B cell (primary cell): ENCODE results near the gene RBBP8. TPM values are rescaled to one million over a fixed set of nuclear protein-coding genes. Genes with fewer than 3 reads are reported as not detected.
A peak's percentile ranks its signal among the peaks of the same experiment; 100 is the strongest.

Source experiments
- ATAC-seq: fragments of 200-7000 bp; cut with Tn5 transposase; one replicate; pipeline ENCODE4 v1.10.0; 2021; ENCODE audit warnings: low read depth, mild to moderate bottlenecking, moderate number of reproducible peaks, moderate library complexity
- CTCF ChIA-PET: fragments of 350-600 bp; sonication (Branson Sonifier 250); formaldehyde crosslinking; loops from one replicate; lab custom pipeline; 2021; ENCODE audit warnings: antibody characterized with exemption, inconsistent platforms; lab: Charles Lee
- POLR2A ChIA-PET: fragments of 350-600 bp; sonication (Branson Sonifier 250); formaldehyde crosslinking; loops from one replicate; lab custom pipeline; 2021; ENCODE audit warnings: antibody characterized with exemption; lab: Charles Lee
- DNase-seq: peaks from one replicate; pipeline ENCODE4 v3.0.0; 2013
- H2AFZ ChIP-seq: 2 replicates; pipeline ENCODE4 v1.6.1; 2012; ENCODE audit warnings: mild to moderate bottlenecking, low read depth, low read length; ENCODE audit not compliant: insufficient read depth, poor library complexity, severe bottlenecking
- H3K27ac ChIP-seq, 2 donors: 1 replicate in 1 of 2; 2 replicates in 1 of 2; pipeline ENCODE4 v1.5.1; 2012 to 2013; ENCODE audit warnings: low read length in 2 of 2, mild to moderate bottlenecking in 2 of 2, moderate library complexity in 1 of 2
- H3K27me3 ChIP-seq, 4 experiments: fragments of 200-600 bp in 1 of 4; sonication (generic) in 1 of 4; replicated peaks in 1 of 4; 1 replicate in 2 of 4; 2 replicates in 2 of 4; pipeline versions ENCODE4 v1.6.1 to v1.7.0; 2013 to 2016; ENCODE audit warnings: low read length in 3 of 4, mild to moderate bottlenecking in 2 of 4, mixed read lengths in 1 of 4, moderate library complexity in 1 of 4; ENCODE audit not compliant: insufficient read depth in 4 of 4, control insufficient read depth in 3 of 4; ENCODE audit errors: control extremely low read depth in 1 of 4
- H3K36me3 ChIP-seq, 2 experiments: replicated peaks in 1 of 2; 1 replicate in 1 of 2; 2 replicates in 1 of 2; pipeline versions ENCODE4 v1.6.1 to v1.7.1; 2013; ENCODE audit warnings: low read length in 1 of 2; ENCODE audit not compliant: insufficient read depth in 2 of 2, control insufficient read depth in 1 of 2; ENCODE audit errors: control extremely low read depth in 1 of 2, extremely low read depth in 1 of 2
- H3K4me1 ChIP-seq, 2 donors: fragments of 200-600 bp in 1 of 2; sonication (generic) in 1 of 2; 1 replicate in 1 of 2; 2 replicates in 1 of 2; pipeline versions ENCODE4 v1.5.1 to v1.6.1; 2013 to 2017; ENCODE audit warnings: low read length in 2 of 2; ENCODE audit not compliant: control insufficient read depth in 2 of 2, insufficient read depth in 2 of 2
- H3K4me2 ChIP-seq: replicated peaks from 2 replicates; pipeline ENCODE3; 2012; ENCODE audit warnings: mild to moderate bottlenecking, low read depth, low read length; ENCODE audit not compliant: poor library complexity, severe bottlenecking
- H3K4me3 ChIP-seq, 5 experiments: fragments of 200-600 bp in 1 of 5; sonication (generic) in 1 of 5; 1 replicate in 3 of 5; 2 replicates in 2 of 5; pipeline versions ENCODE4 v1.5.1 to v1.7.0; 2011 to 2016; ENCODE audit warnings: low read length in 4 of 5, mild to moderate bottlenecking in 4 of 5, low read depth in 2 of 5, control low read depth in 1 of 5, moderate library complexity in 1 of 5; ENCODE audit not compliant: insufficient read depth in 1 of 5; ENCODE audit errors: control extremely low read depth in 1 of 5, extremely low read depth in 1 of 5
- H3K79me2 ChIP-seq: fragments of 200-600 bp; sonication (generic); one replicate; pipeline ENCODE4 v1.6.0; 2016; ENCODE audit warnings: low read length; ENCODE audit not compliant: control insufficient read depth, insufficient read depth
- H3K9ac ChIP-seq: fragments of 200-600 bp; sonication (generic); 2 replicates; pipeline ENCODE4 v1.6.1; 2017; ENCODE audit warnings: mild to moderate bottlenecking, low read length, moderate library complexity
- H3K9me3 ChIP-seq, 3 donors: one replicate each; pipeline versions ENCODE4 v1.6.1 to v1.7.1; 2013; ENCODE audit warnings: low read length in 2 of 3; ENCODE audit not compliant: control insufficient read depth in 2 of 3, insufficient read depth in 1 of 3; ENCODE audit errors: control extremely low read depth in 1 of 3
- H4K20me1 ChIP-seq: 2 replicates; pipeline ENCODE4 v1.6.0; 2012; ENCODE audit warnings: mild to moderate bottlenecking, low read length; ENCODE audit not compliant: insufficient read depth, control insufficient read depth, poor library complexity, severe bottlenecking
- H3K27ac Mint-ChIP-seq: one replicate; pipeline ENCODE4 v1.8.0; 2021; ENCODE audit warnings: mixed read lengths
- H3K27me3 Mint-ChIP-seq: one replicate; pipeline ENCODE4 v1.8.0; 2021; ENCODE audit warnings: mixed read lengths
- H3K4me1 Mint-ChIP-seq: one replicate; pipeline ENCODE4 v1.8.0; 2021; ENCODE audit warnings: mixed read lengths
- H3K4me3 Mint-ChIP-seq: one replicate; pipeline ENCODE4 v1.8.0; 2021; ENCODE audit warnings: mixed read lengths
- H3K9me3 Mint-ChIP-seq: one replicate; pipeline ENCODE4 v1.8.0; 2022; ENCODE audit warnings: mixed read lengths; ENCODE audit not compliant: insufficient read depth
- EZH2 ChIP-seq: IDR thresholded peaks from 2 replicates; pipeline ENCODE4 v1.6.1; 2012; ENCODE audit warnings: borderline replicate concordance, low read depth, mild to moderate bottlenecking, moderate library complexity, low read length; ENCODE audit not compliant: insufficient read depth, poor library complexity, severe bottlenecking
- WGBS: methylation state at CpG from one replicate; pipeline ENCODE4 v1.1.5; 2013; ENCODE audit warnings: missing lambda C conversion rate; ENCODE audit not compliant: insufficient coverage; 5-methylcytosine and 5-hydroxymethylcytosine counted together
- intact Hi-C: fragments of 100-400 bp; cut with micrococcal nuclease; formaldehyde crosslinking; loops from one replicate; pipeline ENCODE4 v1.10.0; 2022
- polyA plus RNA-seq: library from polyadenylated mRNA; depleted of rRNA; stranded (reverse); fragments of >200 nt; gene quantifications from 2 replicates; pipeline ENCODE4 v1.2.3, GENCODE V29; 2012
- total RNA-seq, 2 donors: library from RNA; stranded (reverse); fragments of 120-200 nt in 1 of 2; gene quantifications; 1 replicate in 1 of 2; 2 replicates in 1 of 2; pipeline versions ENCODE4 v1.2.3 to v1.2.4, GENCODE V29; 2013 to 2022
- TF ChIP-seq, protein P1 (sequence below): fragments of 200-600 bp; IDR thresholded peaks from one replicate; pipeline ENCODE4 v1.8.0; 2022; ENCODE audit warnings: antibody characterized with exemption, mild to moderate bottlenecking

Gene RBBP8
- total and polyA plus RNA-seq, 2 donors (not counting 1 experiment from before 2014, with no cell fraction given): 2.9 to 18.0 TPM

DNA sequence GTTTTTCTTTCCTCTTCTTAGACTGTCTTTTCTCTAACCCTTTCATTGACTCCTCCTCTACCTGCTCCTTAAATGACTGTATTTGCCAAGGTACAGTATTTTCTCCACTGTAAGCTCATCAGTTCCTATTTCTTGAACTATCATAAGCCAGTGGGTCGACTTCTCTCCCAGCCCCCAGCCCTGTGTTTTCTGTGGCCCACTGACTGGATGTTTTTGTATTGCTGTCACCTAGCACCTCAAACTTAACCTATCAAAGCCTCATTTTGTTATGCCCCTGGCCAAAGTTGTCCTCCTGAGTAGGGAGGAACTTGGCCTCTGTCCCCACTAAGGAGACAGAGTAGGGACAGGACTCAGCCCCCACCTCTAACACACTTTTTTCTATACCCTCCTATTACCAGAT is 136.8 kb downstream of the RBBP8 start:
- Histone ChIP-seq H4K20me1 (no peaks in the 10 kb centered on the region), H3K9me3 (peaks cover 0 to 15% (median 0%) of the 10 kb centered on the region in 3 donors), H3K9ac (no peak overlapping the region), H3K4me3 (no peak overlapping the region), H3K79me2 (no peaks in the 10 kb centered on the region), H3K27me3 (no peaks in the 10 kb centered on the region), H3K4me1 (peaks cover 53 to 60% of the 10 kb centered on the region in 2 donors), H3K27ac (peak overlapping the region in 1 of 2 donors; percentile 46), H3K4me2 (peak overlapping the region; percentile 18), H2AFZ (peak overlapping the region; percentile 58), H3K36me3 (no peaks in the 10 kb centered on the region)
- intact Hi-C loops: loop anchor here (5.0 kb wide), 1 partner anchor 138 kb away; the partner anchor contains the start of gene RBBP8
- CTCF ChIA-PET: no interaction called here
- no peak for ATAC-seq
- no peak overlapping the region for H3K27ac Mint-ChIP-seq
- 50% methylated on average over 1 of the region's 1 CpG for WGBS
- TF ChIP-seq EZH2: no peak
- TF ChIP-seq, protein P1, sequence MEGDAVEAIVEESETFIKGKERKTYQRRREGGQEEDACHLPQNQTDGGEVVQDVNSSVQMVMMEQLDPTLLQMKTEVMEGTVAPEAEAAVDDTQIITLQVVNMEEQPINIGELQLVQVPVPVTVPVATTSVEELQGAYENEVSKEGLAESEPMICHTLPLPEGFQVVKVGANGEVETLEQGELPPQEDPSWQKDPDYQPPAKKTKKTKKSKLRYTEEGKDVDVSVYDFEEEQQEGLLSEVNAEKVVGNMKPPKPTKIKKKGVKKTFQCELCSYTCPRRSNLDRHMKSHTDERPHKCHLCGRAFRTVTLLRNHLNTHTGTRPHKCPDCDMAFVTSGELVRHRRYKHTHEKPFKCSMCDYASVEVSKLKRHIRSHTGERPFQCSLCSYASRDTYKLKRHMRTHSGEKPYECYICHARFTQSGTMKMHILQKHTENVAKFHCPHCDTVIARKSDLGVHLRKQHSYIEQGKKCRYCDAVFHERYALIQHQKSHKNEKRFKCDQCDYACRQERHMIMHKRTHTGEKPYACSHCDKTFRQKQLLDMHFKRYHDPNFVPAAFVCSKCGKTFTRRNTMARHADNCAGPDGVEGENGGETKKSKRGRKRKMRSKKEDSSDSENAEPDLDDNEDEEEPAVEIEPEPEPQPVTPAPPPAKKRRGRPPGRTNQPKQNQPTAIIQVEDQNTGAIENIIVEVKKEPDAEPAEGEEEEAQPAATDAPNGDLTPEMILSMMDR: no peak
- peak overlapping the region; percentile 14 for H3K4me3 Mint-ChIP-seq
- POLR2A ChIA-PET: no interaction called here
- H3K9me3 Mint-ChIP-seq: no peaks in the 10 kb centered on the region
- peaks cover 57% of the 10 kb centered on the region for H3K4me1 Mint-ChIP-seq
- H3K27me3 Mint-ChIP-seq: no peaks in the 10 kb centered on the region
- DNase-seq: no peak

DNA sequence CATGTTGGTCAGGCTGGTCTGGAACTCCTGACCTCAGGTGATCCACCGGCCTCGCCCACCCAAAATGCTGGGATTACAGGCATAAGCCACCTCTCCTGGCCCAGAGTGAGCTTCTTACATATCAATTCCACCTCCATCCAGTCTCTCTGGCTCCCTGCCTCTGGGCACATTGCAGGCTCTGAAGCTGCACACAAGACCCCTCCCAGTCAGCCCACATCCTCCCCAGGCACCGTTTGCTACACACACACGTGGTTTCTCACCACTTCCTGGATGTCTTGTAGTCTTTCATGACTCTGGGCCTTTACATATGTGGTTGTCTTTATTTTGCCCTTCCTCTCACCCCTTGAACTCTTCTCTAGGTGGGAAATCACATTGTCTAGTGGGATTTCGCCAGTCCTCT is 138.2 kb downstream of the RBBP8 start:
- Histone ChIP-seq H3K27ac (peak overlapping the region in 1 of 2 donors; percentile 22), H3K4me1 (peaks cover 53 to 60% of the 10 kb centered on the region in 2 donors), H3K4me2 (peak overlapping the region; percentile 47), H3K9ac (peak overlapping the region; percentile 16), H4K20me1 (no peaks in the 10 kb centered on the region), H3K36me3 (no peaks in the 10 kb centered on the region), H3K4me3 (no peak overlapping the region), H3K79me2 (no peaks in the 10 kb centered on the region), H3K9me3 (peaks cover 0 to 15% (median 0%) of the 10 kb centered on the region in 3 donors), H2AFZ (peak overlapping the region; percentile 4), H3K27me3 (no peaks in the 10 kb centered on the region)
- DNase-seq: peak; percentile 76
- 17% methylated on average over 2 of the region's 5 CpGs for WGBS
- intact Hi-C loops: loop anchor here (5.0 kb wide), 1 partner anchor 139 kb away; the partner anchor contains the start of gene RBBP8
- Mint-ChIP-seq H3K27me3 (no peaks in the 10 kb centered on the region), H3K9me3 (no peaks in the 10 kb centered on the region), H3K27ac (peak overlapping the region; percentile 86), H3K4me1 (peaks cover 59% of the 10 kb centered on the region), H3K4me3 (peak overlapping the region; percentile 70)
- peak; percentile 90 for ATAC-seq
- TF ChIP-seq, protein P1: no peak
- TF ChIP-seq EZH2: no peak
- ChIA-PET CTCF (interaction anchor here (0.7 to 1.0 kb wide), 2 partner anchors 60 to 88 kb away, joined by 3 to 4 read pairs; no protein-coding TSS in a partner anchor), POLR2A (no interaction called here)
